AG08396 (cell line): ENCODE results near the gene CLCN7.

Experiments
- DNase-seq: peaks from one replicate; pipeline ENCODE4 v3.0.0; 2012; ENCODE audit warnings: low spot score, mixed read lengths

Gene CLCN7

DNA sequence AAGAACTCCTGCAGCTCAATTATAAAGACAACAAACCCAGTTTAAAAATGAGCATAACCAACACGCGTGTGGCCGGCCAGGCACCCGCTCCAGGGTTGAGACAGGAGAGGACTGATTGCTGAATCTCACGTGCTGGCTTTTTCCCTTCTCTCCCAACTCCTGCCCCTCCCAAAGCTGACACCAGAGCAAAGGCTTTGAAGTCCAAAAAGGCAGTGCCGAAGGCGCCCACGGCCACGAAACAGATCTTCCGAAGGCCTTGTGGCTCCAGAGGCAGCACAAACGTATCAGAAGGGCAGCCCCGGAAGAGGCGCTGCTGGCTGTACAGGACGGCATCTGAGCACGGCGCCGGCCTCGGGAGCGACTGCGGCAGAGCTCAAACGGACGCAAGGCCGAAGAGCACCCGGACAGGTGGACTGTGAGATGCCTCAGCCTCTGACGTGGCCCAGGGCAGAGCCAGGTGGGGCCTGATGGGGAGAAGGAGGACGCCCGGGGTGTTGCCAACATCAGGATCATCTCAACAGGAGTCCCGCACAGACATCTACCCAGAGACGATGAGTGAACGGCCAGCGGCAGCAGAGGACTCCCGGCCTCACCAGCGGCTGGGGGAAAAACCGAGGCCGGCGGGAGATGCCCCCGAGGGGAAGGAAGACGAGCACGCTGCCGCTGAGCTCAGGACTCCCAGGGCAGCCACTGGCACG, 10.5 kb downstream of the CLCN7 start:
- no peak for DNase-seq

DNA sequence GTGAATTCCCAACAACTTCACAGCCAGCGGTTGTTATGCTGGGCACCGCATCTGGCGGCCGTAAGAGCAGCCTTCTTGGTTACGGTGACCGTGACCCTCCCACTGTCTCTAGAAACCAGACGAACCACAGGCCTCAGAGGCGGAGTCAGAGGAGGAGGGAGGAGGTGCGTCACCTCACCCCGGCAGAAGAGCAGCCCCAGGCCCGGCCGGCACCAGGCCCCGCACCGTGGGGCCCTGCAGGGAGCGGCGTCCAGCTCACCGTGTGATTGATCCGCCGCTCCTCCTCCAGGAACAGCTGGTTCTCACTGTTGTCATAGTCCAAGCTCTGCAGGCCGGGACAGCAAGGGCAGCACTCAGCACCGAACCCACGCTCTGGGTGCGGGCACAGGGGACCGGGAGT, 13.7 kb downstream of the CLCN7 start:
- no peak for DNase-seq

DNA sequence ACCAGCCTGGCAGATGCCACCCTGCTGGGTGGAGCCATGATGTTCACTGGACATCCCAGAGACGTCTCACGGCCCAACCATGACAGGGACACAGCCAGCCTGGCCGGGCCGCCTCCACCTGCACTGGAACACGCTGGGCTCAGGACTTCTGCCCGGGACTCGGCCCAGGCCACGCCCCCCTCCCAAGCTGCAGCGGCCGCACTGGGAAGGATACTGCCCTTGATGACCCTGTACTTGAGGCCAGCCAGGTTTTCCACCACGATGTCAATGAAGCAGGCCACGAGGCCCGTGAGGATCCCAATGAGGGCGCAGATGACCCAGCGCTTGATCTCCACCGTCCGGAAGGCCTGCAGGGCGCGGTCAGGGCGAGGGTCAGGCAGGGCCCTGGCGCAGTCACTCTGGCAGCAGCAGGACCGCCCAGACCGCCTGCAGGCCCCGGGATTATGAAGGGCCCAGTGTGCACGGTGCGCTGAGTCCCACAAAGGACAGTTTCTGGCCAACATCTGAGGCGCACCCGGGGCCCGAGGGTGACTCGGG, 14.2 kb downstream of the CLCN7 start:
- DNase-seq, result no peak

DNA sequence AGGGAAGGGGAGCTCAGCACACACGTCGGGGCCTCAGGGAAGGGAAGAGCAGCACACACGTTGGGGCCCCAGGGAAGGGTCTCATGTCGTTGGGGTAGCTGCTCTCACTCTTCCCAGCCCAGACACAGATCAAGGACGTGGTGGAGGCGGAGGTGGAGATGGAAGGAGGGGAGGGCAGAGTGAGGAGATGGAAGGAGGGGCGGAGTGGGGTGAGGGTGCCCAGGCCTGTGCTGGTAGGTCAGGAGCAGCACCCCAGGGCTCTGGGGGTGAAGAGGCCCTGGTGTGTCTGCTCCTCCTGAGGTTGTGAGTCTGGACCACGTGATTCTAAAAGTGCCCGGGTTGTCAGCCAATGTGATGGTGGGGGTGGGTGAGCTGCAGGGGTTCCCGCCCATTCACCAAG, 14.9 kb downstream of the CLCN7 start:
- DNase-seq, result no peak

DNA sequence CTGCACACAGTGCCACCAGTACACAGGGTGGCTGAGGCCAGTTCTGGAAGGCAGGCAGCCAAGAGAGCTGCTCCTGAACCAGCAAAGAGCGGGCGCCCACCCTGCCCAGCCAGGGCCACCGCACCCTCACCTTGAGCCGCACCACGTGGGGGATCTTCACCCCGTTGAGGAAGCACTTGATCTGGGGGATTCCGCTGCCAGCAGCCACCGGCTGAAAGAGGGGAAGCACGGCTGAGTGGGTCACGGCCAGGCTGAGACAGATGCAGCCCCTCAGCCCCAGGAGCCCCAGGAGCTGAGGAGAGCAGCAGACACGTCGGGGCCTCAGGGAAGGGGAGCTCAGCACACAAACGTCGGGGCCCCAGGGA, 15.9 kb downstream of the CLCN7 start:
- DNase-seq, result no peak

DNA sequence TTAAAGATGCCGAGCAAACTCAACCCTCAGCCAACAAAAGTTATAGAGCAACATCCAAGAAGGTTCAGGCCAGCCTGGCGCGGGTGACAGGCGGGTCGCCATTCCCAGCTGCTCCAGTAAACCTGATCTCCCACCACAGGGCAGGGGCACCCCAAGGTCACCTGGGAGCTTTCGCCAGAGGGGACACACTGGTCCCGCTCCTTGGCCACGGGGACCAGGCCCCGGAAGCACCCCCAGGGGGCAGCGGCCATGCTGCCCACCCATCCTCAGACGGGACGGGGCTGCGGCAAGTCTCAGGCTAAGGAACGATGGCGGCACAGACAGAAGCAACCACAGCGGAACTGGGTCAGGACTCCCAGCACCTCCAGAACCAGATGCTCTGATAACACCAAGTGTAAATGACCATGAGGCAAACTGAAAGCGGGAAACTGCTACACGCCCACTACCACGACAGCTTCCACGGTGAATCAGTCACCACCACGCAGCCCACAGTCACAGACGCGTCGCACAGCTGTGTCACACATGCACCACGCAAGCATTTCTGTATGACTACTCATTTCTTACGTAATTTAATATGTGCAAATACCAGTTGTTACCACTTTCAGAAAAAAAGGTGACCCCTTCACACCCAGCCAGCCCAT, 16.4 kb downstream of the CLCN7 start:
- DNase-seq, result no peak

DNA sequence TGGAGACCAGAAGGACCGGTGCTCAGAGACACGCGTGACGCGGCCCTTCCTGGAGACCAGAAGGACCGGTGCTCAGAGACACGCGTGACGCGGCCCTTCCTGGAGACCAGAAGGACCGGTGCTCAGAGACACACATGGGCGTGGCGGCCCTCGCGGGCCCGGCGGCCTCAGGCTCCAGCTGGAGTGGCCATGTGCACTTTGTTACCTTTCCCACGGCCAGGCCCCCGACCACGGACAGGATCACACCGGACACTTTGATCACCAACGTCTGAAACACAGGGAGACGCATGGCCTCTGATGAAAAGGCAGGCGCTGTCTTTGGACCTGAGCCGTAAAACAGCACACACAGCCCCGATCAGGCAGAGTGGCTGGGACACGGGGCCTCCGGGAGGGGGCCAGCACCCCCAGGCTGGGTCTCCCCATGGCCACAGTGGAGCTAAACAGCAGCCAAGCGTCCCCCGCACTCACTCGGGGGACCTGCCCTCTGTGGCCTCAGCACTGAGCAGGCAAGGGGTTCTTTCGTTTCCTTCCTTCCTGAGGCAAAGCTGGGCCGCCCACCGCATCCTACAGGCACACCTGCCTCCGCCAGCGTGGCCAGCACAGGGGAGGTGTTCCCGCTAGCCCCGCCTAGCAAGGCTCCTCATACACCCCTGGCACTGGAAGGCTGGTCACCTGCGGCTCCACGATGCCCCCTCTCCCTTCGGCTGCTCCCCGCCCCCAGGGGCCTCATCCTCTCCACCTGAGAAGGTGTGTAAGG, 17.2 kb downstream of the CLCN7 start:
- DNase-seq, result no peak

DNA sequence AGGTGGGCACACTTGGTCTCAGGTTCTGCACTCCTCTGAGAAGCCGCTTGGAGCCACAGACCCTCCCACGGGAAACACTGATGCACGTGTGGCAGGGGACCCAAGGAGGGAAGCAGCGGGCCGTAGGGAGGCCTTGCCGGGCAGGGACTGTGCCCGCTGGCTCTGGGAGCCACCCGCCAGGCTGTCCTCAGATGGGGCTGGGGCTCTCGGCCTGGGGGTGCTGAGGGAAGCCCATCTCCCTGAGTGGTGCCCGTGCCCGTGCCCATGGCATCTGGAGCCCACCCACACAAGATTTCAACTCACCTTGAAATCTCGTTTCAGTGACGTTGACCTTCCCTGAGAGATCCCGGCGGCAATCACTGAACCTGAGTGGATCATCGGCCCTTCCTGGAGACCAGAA, 17.9 kb downstream of the CLCN7 start:
- no peak for DNase-seq

DNA sequence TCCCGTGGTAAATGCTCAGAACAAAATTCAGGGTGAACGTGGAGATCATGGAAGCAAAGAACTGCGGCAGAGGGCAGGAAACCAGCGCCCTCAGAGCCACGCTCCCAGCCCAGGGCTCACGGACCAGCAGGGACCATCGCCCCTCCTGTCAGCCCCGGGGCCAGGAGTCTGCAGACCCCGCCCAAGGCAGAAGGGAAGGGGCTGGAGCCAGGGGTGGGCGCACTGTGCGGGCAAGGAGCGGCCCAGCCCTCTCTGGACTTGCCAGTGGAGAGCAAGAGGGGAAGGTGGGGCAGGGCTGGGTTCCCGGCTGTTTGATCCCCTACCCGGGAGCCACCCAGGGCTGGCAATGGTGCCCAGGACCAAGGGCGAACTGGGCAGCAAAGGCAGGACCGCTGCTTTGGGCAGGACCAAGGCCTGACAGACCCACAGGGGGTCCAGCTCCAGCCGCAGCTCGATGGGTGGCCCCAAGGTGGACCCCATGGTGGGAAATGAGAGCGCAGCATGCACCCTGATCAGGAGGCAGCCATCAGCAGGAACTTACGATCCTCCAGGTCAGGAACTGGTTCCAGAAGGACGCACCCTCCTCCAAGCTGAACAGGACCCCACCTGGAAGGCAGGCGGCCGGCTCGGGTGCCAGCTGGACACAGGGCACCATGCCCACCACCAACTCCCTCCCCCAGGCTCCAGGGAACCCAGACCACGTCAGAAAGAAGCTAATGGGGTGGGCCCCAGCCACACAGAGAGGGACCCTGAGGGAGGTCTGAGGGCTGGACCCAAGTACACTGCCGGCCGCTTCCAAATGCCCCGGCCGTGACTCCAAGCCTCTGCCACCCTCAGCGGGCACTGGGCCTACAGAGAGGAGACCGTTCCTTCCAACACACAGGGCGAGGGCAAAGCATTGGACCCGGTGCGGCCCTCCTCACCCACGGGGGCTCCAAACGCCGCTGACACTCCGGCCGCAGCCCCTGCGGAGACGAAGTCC, 19.3 kb downstream of the CLCN7 start:
- no peak for DNase-seq

DNA sequence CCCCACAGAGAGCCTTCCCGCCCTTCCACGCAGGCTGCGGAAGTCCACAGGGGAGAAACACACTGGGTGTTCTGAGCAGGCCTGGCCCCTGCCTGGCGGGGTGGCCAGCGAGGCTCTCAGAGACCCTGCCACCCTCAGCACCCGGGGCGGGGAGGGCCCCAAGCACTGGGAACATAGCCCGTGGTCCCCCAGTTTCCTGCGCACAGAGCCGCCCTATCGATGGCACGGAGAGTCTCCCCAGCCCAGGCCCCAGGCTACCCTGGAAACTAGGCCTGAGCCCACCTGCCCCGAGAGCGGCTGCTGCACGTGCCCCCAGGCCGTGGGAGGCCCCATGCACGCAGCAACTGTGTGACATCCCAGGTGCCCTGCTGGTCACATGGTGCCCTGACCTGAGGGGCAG, 20.3 kb downstream of the CLCN7 start:
- DNase-seq, result no peak

DNA sequence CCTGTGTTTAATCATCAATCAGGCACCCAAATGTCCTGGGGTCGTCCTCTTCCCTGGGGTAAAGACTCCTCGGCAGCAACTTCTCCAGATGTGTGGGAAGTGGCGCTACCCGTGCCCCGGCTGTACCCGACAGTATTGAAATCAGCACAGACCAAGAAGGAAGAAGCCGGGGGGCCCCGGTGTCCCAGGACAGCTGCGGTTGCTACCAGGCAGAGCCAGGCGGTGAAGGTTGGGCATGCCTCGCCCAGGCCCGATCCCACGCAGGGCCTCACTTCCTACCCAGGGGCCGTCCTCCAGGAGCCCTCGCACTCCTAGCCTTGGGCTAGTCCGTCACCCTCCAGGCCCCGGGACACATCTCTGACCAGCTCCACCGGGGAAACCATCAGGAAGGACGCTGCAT, 21.5 kb downstream of the CLCN7 start:
- no peak for DNase-seq

DNA sequence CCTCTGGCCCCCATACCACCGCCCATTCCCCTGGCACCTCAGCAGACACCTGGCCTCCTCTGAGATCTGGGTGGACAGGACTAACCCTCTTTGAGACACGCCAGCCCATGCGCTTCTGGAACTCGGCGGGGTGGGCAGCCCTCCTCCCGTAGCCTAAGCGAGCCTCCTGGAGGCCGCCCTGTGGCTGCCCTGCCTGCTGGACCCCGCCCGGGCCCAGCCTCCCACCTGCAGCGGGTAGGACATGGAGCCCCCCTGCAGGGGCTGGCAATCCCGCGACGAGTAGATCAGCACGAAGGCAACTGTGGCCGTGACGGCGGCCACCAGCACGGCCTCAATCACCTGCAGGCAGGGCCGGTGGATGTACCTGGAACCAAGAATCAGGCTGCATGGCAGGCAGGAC, 22.3 kb downstream of the CLCN7 start:
- no peak for DNase-seq

DNA sequence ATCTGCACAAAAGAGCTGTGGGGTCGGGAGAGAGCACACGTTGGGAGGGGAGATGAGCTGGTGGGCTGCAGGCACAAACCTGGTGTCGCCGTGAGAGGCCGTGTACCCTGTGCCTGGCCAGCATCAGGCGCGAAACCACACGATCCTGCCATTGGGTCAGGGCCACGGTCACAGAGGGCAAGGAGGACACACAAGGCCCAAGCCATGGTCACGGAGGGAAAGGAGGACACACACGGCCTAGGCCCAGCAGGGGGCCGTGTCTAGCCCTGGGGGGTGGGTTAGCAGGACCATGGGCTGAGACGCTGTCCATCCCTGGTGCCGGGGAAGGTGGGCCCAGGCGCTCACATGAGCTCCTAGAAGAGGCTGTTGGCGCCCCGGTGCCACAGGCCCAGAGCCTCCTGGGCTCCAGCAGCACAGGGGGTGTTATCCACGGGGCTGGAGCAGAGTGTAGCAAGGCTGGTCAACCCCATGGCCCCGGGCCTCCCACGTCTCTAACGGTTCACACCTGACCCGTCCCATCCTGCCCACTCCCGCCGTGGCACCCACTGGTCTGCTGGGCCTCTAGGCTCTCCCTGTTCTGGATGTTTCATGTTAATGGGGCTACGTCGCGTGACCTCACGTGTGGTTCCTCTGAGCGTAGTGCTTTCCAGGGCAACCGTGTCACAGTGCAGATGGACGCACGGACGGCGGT, 23.0 kb downstream of the CLCN7 start:
- DNase-seq, result no peak

DNA sequence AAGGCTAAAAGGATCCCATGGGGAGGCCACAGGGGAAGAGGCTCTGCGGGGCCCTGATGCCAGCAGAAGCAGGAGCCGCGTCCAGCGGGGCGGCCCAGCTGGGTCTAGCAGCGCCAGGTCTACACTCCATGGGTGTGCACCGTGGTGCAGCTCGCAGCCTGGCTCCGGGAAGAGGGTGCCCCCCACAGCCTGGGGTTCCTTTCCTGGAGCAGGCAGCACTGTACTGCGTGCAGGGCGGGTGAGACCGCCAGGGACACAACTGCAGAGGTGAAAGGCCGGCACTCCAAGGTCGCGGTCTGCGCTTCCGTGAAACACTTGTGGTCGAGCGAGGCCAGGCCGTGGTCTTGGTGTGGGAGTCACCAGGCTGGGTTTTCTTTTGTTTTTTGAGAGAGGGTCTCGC, 24.0 kb downstream of the CLCN7 start:
- DNase-seq, result no peak

DNA sequence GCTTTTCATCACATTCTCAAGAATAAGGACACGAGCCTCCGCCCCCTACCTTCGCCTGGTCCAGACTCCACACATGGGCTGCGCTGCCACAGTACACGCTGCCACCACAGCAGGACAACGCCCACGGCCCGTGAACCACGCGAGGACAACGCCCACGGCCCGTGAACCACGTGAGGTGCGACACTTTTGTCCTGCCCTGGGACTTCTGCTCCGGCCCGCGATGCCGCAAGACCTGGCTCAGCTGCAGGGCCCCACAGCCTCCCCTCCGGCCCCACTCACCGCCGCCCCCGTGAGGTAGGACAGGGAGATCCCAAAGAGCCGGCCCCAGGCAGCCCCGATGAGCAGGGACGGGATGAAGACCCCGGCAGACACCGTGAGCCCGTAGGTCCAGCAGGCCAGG, 24.6 kb downstream of the CLCN7 start:
- no peak for DNase-seq

DNA sequence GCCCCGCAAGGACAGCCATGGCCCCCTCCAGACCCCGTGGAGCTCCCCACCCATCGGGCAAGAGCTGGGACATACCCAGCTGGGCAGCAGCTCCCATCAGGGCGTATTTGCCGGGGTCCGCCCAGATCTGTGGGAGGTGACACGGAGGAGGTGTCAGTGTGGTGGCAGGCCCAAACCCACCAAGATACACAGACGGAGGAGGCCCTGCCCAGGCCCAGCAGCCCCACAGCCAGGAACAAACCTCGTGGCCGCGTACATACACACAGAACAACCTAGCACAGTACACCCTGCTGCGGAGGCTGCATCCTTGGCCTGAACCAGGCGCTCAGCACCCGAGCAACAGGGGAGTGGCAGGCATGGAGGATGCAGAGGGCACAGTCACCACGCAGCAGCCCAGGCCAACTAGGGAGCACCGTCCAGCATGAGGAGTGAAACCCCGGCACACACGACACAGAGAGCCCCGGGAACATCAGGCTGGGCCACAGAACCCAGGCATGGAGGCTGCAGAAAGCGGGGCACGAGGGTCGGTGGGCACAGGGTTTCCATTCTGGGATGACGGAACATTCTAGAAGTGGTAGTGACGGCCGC, 25.5 kb downstream of the CLCN7 start:
- DNase-seq, result no peak

DNA sequence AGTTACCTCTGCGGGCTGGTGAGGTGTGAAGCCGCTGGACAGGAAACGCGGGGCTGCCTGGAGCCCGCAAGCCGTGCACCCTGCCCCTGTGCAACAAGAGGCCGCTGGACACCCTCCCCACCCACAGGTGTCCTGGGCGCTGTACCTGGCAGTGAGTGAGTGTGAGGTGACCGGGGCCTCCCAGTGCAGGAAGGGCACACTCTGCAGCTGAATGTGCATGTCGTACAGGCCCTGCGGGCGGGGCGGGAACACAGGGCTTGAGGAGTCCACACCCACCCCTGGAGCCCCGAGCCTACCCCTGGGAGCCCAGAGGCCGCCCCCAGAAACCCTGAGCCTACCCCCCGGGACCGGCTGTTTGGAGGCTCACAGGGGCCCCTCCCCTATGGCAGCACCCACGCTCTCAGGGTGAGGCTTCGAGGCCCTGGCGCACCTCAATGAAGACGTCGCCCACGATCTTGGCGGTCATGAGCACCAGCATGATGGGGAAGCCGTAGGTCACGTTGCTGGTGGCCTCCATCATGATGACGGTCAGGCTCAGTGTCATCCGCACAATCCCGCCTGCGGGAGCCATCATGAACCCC, 26.2 kb downstream of the CLCN7 start:
- DNase-seq, result no peak

DNA sequence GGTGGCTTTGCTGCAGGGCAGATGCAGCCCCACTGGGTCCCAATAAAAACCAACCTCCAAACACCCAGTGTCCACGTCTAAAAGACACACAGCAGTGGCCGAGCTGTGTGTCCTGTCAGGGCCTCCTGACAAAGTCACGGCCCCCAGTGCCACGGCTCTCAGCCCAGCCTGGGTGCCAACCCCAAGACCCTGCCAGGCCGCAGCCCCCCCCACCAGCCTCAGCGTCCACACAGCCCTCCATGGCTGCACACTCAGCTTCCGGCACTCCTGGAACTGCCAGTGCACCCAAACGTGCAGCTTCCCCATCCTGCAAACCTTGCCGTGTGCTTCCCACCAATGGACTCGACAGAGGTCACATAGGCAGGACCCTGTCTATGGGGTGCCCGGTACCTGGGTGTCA, 26.9 kb downstream of the CLCN7 start:
- DNase-seq, result no peak

DNA sequence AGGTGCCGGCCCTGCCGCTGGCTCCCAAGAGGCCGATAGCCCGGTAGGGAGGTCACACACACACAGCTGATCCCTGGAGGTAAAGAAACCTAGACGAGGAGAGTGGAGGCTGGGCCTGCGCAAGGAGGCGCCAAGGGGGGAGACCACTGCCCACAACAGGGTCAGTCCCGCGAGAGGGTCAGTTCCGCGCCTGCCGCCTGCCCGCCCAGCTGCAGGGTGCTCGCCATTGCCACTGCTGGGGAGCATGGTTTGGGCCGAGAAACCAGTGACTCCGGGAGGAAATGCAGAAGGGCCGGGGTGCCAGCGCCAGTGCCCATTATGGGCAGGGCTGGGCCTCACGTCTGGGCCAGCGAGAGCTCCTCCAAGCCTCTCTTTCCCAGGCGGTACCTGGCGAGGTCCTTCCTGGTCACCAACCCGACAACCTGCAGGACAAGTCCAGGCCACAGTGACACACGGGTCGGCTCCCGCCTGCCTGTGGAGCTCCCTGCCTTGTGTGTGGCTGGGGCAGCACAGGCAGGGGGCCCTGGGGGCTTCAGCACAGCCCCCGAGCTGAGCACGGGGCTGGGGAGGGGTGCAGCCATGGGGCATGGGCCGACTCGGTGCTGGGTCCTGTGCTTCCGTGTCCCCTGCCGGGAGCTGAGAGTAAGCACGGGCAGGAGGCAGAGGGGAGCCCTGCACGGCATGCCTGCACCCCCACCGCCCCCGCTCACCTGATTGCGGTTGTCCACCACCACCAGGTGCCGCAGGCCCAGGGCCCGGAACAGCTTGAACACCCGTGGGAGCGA, 28.3 kb downstream of the CLCN7 start:
- no peak for DNase-seq
